Esophagus (tissue), 2 donors: Measurements from ENCODE around the gene WDR19. TPM values are rescaled to one million over a fixed set of nuclear protein-coding genes. Genes with fewer than 3 reads are reported as not detected.
"Not testable (repeated sequence)": the region's sequence is repeated elsewhere in the genome, so short reads cannot be mapped to it uniquely, and the experiment has no call there.

ENCODE experiments used
- H3K27ac ChIP-seq, 2 donors: one replicate each; pipeline ENCODE4 v1.5.1; 2013; ENCODE audit warnings: low read depth in 2 of 2, mild to moderate bottlenecking in 2 of 2, inconsistent platforms in 1 of 2, low read length in 1 of 2, moderate library complexity in 1 of 2
- H3K27me3 ChIP-seq, 2 donors: one replicate each; pipeline ENCODE4 v1.6.1; 2013; ENCODE audit warnings: low read length in 2 of 2, control low read depth in 1 of 2, mild to moderate bottlenecking in 1 of 2; ENCODE audit not compliant: insufficient read depth in 2 of 2, control insufficient read depth in 1 of 2
- H3K36me3 ChIP-seq, 2 donors: one replicate each; pipeline ENCODE4 v1.6.1; 2013; ENCODE audit warnings: low read length in 1 of 2; ENCODE audit not compliant: control insufficient read depth in 2 of 2, insufficient read depth in 2 of 2
- H3K4me1 ChIP-seq, 2 donors: one replicate each; pipeline ENCODE4 v1.6.1; 2013; ENCODE audit warnings: low read length in 1 of 2; ENCODE audit not compliant: control insufficient read depth in 2 of 2, insufficient read depth in 2 of 2
- H3K4me3 ChIP-seq, 2 donors: one replicate each; pipeline ENCODE4 v1.5.1; 2013; ENCODE audit warnings: low read length in 2 of 2, mild to moderate bottlenecking in 2 of 2, low read depth in 1 of 2, moderate library complexity in 1 of 2
- H3K9me3 ChIP-seq, 2 donors: one replicate each; pipeline ENCODE4 v1.6.1; 2013; ENCODE audit warnings: mild to moderate bottlenecking in 2 of 2, low read depth in 1 of 2, low read length in 1 of 2, moderate library complexity in 1 of 2; ENCODE audit not compliant: control insufficient read depth in 2 of 2, insufficient read depth in 1 of 2
- WGBS, 2 donors: extraction: QIAGEN DNeasy Blood & Tissue Kit; methylation state at CpG; one replicate each; pipeline ENCODE4 v1.1.7; 2013; 5-methylcytosine and 5-hydroxymethylcytosine counted together
- polyA plus RNA-seq, 2 donors: library from polyadenylated mRNA; stranded (reverse); fragments of 200-250 nt; gene quantifications; one replicate each; pipeline ENCODE4 v1.2.3, GENCODE V29; 2013
- donor health status: healthy with polysubstance abuse.
- donor health status: Bipolar disorder and iron deficiency.

The WDR19 gene
- polyA plus RNA-seq, 2 donors: 11.1 to 12.4 TPM

- H3K36me3 ChIP-seq: no peaks in the 10 kb centered on the region
- H3K4me1 ChIP-seq: no peaks in the 10 kb centered on the region
- no peaks in the 10 kb centered on the region for H3K9me3 ChIP-seq
- 54 to 57% methylated on average over 2 of the region's 2 CpGs for WGBS, 2 donors
- no peak overlapping the region for H3K4me3 ChIP-seq
- no peaks in the 10 kb centered on the region for H3K27me3 ChIP-seq
- no peak overlapping the region for H3K27ac ChIP-seq
Observed at GRCh38 chr4:39255266-39255665, 72.9 kb downstream of the WDR19 start.

- Histone ChIP-seq H3K4me3 (no peak overlapping the region), H3K36me3 (no peaks in the 10 kb centered on the region), H3K4me1 (no peaks in the 10 kb centered on the region), H3K27ac (no peak overlapping the region), H3K9me3 (no peaks in the 10 kb centered on the region), H3K27me3 (no peaks in the 10 kb centered on the region)
- 85 to 87% methylated on average over 5 of the region's 5 CpGs for WGBS, 2 donors
Observed at GRCh38 chr4:39255871-39256270, 73.5 kb downstream of the WDR19 start.

- H3K36me3 ChIP-seq: no peaks in the 10 kb centered on the region
- H3K4me3 ChIP-seq: no peak overlapping the region
- no peaks in the 10 kb centered on the region for H3K9me3 ChIP-seq
- no peak overlapping the region for H3K27ac ChIP-seq
- 64 to 80% methylated on average over 2 of the region's 2 CpGs for WGBS, 2 donors
- H3K27me3 ChIP-seq: no peaks in the 10 kb centered on the region
- no peaks in the 10 kb centered on the region for H3K4me1 ChIP-seq
Observed at GRCh38 chr4:39256436-39256835, 74.1 kb downstream of the WDR19 start.

- Histone ChIP-seq H3K27ac (no peak overlapping the region), H3K4me1 (no peaks in the 10 kb centered on the region), H3K9me3 (no peaks in the 10 kb centered on the region), H3K36me3 (no peaks in the 10 kb centered on the region), H3K4me3 (no peak overlapping the region), H3K27me3 (no peaks in the 10 kb centered on the region)
- 94 to 95% methylated on average over 4 of the region's 4 CpGs for WGBS, 2 donors
Observed at GRCh38 chr4:39259571-39260330, 77.4 kb downstream of the WDR19 start.

- no peaks in the 10 kb centered on the region for H3K4me1 ChIP-seq
- no peak overlapping the region for H3K4me3 ChIP-seq
- no peaks in the 10 kb centered on the region for H3K9me3 ChIP-seq
- H3K27ac ChIP-seq: no peak overlapping the region
- H3K27me3 ChIP-seq: no peaks in the 10 kb centered on the region
- WGBS, 2 donors: 79 to 82% methylated on average over 2 of the region's 2 CpGs
- no peaks in the 10 kb centered on the region for H3K36me3 ChIP-seq
Observed at GRCh38 chr4:39263895-39264294, 81.6 kb downstream of the WDR19 start.

- no peaks in the 10 kb centered on the region for H3K27me3 ChIP-seq
- H3K36me3 ChIP-seq: peaks cover 4 to 18% of the 10 kb centered on the region in 2 donors
- no peaks in the 10 kb centered on the region for H3K9me3 ChIP-seq
- 96 to 97% methylated on average over 4 of the region's 4 CpGs for WGBS, 2 donors
- H3K27ac ChIP-seq: no peak overlapping the region
- H3K4me3 ChIP-seq: no peak overlapping the region
- no peaks in the 10 kb centered on the region for H3K4me1 ChIP-seq
Observed at GRCh38 chr4:39274503-39274902, 92.2 kb downstream of the WDR19 start.

- not testable (repeated sequence) for H3K27ac ChIP-seq, H3K4me1 ChIP-seq, H3K9me3 ChIP-seq, H3K4me3 ChIP-seq, H3K36me3 ChIP-seq, H3K27me3 ChIP-seq
- WGBS, 2 donors: 87 to 89% methylated on average over 6 of the region's 6 CpGs
Observed at GRCh38 chr4:39277661-39278060, 95.3 kb downstream of the WDR19 start.

GRCh38 chr4:39278476-39278875, 96.1 kb downstream of the WDR19 start:
- Histone ChIP-seq H3K36me3 (peaks cover 0 to 5% of the 10 kb centered on the region in 2 donors), H3K27ac (no peak overlapping the region), H3K4me3 (no peak overlapping the region), H3K4me1 (no peaks in the 10 kb centered on the region), H3K9me3 (no peaks in the 10 kb centered on the region), H3K27me3 (no peaks in the 10 kb centered on the region)
- 87 to 93% methylated on average over 9 of the region's 9 CpGs for WGBS, 2 donors

- peaks cover 0 to 5% of the 10 kb centered on the region in 2 donors for H3K36me3 ChIP-seq
- no peaks in the 10 kb centered on the region for H3K4me1 ChIP-seq
- no peak overlapping the region for H3K27ac ChIP-seq
- no peaks in the 10 kb centered on the region for H3K9me3 ChIP-seq
- H3K4me3 ChIP-seq: no peak overlapping the region
- no peaks in the 10 kb centered on the region for H3K27me3 ChIP-seq
- 78 to 87% methylated on average over 5 of the region's 5 CpGs for WGBS, 2 donors
Observed at GRCh38 chr4:39279416-39279815, 97.1 kb downstream of the WDR19 start.

GRCh38 chr4:39280770-39281169, 98.4 kb downstream of the WDR19 start:
- Histone ChIP-seq H3K36me3 (peaks cover 0 to 2% of the 10 kb centered on the region in 2 donors), H3K27ac (no peak overlapping the region), H3K4me1 (no peaks in the 10 kb centered on the region), H3K4me3 (no peak overlapping the region), H3K27me3 (no peaks in the 10 kb centered on the region), H3K9me3 (no peaks in the 10 kb centered on the region)
- WGBS, 2 donors: 96 to 98% methylated on average over 2 of the region's 2 CpGs
